ENCODE results near the gene DBNL.

DBNL gene

DNA sequence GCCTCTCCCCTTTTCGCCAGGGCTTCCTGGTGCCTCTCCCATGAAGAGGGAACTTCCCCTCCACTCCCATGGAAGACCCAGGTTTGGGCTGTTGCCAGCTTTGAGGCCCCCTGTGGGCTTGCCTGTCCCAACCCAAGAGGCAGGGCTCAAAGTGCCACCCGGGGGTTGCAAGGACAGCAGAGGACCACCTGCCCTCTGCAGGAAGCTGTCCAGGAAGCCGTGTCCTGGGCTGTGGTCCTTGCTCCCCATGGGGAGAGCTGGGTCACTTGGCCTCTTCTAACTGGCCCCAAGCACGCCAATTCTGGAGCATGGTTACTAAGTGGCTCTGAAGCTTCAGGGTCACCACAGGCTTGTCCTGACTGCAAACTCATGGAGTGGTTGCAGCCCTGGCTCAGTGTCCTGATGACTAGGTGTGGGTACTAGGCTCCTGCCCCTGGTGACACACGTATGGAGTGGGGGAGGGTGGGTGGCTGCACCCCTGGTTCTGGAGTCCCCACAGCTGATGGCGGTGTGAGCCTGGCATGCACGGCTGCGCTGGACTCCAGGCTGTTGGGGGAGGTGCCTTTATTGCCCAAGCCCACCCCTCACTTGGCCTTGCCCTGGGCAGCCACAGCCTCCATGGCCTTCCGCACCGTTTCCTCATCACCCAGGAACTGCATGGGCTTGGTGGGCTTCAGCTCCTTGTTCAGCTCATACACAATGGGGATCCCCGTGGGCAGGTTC, 17.8 kb downstream of the DBNL start:
- DNase-seq, result no peak

DNA sequence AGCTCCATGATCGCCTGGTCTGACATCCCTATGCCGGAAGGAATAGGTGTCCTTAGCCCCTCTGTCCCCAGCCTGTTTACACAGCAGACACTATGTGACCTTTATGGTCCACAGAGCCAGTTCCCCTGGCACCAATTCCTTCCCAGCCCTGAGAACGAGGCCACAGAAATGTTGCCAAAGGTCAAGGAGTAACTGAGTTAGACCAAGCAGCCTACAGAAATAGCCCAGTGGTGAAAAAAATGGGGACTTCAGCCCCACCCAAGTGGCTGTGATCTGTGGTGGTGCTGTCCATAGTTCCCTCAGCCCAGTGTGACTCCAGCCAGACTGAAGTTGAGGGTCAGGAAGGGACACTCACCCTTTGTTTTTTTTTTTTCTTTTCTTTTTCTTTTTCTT, 18.4 kb downstream of the DBNL start:
- no peak for DNase-seq

DNA sequence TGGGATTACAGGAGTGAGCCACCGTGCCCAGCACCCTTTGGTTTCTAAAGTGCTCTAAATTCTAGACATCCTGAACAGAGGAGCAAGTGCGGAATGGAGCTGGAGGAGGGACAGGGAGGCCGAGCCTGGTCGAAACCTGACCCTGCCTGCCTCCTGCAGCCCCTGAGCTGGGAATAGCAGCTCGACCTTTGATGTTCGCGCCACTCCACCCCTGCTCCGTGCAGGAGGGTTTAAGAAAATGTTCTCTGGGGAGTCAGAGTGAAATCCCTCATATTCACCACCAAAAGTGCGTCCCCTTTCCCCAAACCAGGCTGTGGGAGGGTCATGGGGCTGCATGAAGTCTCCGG, 19.0 kb downstream of the DBNL start:
- DNase-seq, result no peak

DNA sequence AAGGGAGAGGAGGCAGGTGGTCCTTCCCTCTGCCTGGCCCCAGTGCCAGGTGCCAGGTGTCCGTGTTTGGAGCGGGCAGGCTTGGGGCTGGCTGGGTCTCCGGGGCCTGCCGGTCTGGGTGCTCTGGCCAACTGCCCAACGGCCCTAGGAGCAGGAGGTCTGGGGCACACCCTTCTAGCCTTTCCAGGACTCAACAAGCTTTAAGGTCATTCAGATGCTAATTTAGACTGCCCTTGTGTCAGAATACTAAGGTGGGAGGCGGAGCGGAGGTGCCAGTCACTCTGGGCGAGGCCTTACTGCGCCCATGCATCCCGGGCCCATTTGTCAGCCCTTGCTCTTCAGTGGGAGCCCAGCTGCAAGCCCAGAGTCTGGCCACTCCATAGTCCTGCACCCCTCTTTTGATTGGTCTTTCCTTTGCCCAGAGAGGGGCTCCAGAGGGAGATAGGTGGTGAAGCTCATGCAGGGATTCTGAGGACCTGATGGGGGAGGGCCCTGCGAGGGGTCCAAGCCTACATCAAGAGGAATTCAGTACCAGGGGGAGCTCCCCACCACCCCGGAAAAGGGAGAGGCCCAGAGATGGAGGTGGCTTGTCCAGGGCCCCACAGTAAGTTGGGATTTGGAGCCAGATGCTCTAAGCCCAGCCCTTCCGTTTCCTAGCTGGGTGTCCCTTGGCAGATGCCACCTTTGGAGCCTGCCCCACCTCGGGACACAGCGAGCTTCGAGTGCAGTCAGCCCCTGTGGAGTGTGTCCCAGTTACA, 19.6 kb downstream of the DBNL start:
- no peak for DNase-seq

DNA sequence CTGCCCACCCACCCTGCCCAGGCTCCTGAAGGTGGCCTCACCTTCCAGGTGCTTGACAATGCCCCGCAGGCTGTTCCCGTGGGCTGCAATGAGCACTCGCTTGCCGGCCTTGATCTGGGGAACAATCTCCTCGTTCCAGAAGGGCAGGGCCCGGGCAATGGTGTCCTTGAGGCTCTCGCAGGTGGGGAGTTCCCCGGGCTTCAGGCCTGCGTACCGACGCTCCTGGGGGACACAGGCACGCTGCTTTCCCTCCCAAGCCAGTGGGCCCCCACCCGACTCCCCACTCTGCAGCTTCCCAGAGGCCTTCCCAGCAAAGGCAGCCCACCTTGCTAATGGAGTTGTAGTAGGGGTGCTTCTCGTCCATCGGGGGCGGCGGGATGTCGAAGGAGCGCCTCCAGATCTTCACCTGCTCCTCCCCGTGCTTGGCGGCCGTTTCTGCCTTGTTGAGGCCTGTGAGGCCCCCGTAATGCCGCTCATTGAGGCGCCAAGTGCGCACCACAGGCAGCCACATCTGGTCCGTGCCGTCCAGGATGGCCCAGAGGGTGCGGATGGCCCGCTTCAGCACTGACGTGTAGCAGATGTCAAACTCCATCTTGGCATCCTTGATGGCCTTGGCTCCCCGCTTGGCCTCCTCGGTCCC, 20.4 kb downstream of the DBNL start:
- DNase-seq, result no peak

DNA sequence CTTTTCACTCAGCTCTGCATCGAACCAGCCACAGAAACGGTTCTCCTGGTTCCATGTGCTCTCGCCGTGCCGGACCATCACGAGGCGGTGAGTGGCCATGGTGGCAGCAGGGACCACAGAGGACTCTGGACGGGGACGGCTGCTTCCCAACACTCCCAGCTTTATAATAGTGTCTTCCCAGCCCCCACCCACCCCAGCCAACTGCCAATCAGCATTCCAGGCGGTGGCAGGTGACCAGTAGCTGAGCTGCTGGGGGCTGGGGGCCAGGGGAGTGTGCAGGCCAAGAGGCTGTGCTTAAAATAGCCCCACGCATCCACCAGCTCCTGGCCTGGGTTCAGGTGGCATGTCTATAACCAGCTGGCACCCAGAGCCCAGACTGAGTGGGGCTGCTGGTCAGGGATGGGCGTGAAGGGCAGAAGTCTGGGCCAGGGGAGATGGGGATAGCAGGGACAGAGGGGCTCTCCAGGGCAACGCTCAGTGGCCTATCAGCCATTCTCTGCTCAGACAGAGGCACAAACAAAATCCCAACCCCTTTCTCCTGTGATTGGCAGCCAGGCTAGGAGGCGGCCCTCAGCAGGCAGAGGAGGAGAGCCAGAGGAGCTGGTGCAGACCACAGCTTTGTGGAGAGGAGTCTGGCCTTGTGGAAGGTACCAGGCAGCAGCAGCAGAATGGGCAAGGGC, 21.1 kb downstream of the DBNL start, which contains the start of gene PGAM2:
Gene PGAM2 (minus strand): TSS at position 137 of the 680 bp plus-strand sequence. CDS start 38 bp downstream, at position 99.
- DNase-seq, result no peak

DNA sequence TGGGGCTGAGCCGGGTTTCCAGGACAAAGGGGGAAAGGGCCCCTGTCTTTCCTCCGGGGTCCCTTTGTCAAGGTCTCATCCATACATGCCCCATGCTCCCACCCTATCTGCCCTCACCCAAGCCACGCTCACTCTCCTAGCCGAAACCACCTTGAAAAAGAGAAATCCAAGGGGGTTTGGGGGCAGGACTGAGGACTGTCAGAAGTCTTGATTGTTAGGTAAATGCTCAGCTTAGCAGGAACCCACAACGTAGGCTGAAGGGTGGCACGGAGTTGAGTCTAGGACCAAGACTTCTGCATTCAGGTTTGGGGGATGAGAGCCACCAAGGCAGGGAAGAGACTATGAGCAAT, 21.6 kb downstream of the DBNL start:
- no peak for DNase-seq

DNA sequence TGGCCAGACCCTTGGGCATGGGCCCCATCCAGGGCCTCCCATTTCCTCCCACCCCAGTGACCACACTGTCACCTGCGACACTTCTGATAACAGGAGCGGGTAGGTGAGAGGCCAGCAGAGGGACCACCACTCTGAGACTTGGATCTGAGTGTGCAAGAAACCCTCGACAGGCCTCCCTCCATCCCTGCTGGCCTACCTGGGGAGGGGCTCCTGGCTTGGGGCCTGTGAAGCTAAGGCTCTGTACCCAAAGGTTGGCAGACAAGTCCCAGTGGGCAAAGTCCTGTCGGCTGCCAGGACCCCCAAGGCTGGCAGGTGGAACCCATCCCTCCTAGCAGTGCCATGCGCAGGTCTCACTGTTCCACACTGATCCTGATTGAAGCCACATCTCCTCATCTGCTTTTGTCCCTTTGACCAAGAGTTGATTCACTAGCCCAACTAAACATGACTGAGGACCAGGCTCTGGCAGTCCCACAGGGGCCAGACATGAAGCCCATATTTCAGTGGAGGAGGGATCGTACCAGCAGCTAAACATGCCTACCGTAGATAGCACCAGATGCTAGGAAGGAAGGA, 22.1 kb downstream of the DBNL start:
- no peak for DNase-seq

DNA sequence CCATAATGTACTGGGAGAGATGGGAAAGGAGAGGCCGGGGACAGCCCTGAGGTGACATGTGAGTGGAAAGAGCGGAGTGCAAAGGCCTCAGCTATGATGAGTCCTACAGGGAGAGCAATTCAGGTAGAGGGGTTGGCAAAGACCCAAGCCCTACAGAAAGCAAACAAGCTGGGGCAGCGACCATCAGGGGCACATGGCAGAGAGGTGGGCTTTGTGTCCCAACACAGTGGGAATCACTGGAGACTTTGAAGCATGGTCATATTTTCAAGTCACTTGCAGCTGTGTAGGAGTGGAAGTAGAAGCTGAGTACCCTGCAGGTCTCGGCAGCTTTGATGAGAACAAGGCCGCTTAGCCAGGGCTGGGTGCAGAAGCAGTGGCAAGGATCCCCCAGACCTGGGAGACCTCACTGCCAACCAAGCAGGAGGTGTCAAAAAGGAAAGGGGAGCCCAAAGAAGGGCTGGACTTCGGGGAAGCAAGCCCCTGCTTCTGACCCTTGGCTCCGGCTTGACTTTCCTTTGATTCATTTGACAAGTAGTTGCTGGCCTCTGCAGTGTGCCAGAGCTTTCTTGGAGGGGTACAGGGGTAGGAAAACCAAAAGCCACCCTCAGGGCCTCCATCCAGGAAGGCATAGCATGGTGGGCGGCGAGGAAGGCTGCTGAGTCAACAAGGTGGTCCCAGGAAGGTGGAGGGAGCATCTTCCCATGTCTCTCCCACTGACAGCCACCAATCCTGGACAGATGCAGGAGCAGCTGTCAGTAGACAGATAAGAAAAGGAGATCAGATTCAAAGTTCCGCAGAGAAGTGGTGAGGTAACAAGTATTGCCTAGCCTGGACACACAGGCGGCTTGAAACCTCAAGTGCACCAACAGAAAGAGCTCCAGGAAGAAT, 22.8 kb downstream of the DBNL start:
- no peak for DNase-seq

DNA sequence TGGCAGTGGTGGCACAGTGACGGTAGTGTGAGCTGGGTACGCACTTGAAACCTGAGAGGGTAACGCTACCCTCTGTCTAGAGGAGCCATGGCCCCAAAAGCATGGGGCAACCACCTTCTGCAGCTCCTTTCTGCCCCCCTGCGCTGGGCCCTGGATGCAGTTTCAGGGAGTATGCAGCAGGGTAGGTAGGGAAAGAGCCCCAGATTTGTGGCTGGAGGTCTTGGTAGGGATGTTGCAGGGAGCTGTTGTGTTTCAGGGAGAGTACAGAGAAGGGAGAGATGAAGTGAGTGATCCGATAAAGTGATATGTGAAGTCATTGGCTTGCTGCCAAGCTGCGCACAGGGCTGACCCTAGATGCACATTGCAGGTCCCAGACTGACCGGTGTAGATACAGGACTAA, 23.6 kb downstream of the DBNL start:
- no peak for DNase-seq

DNA sequence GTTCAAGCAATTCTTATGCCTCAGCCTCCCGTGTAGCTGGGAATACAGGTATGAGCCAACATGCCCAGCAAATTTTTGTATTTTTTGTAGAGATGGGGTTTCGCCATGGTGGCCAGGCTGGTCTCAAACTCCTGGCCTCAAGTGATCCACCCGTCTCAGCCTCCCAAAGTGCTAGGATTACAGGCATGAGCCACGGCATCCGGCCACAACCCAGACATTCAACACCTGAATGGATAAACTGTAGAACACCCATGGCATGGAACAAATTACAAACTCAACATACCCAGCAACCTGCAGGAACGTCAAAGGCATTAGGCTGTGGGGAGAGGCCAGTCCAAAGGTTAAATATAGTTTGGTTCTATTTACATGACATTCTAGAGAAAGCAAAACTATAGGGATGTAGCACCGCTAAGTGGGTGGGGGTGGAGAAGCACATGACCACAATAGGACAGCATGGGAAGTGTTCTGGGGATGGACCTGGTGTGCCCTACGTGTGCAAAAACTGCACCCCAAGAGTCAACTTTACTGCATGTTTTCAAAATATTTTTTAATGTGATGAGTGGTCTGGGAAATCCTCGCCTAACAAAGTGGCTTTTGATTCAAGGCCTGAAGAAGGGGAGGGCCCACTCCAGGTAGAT, 27.3 kb downstream of the DBNL start:
- DNase-seq, result no peak

DNA sequence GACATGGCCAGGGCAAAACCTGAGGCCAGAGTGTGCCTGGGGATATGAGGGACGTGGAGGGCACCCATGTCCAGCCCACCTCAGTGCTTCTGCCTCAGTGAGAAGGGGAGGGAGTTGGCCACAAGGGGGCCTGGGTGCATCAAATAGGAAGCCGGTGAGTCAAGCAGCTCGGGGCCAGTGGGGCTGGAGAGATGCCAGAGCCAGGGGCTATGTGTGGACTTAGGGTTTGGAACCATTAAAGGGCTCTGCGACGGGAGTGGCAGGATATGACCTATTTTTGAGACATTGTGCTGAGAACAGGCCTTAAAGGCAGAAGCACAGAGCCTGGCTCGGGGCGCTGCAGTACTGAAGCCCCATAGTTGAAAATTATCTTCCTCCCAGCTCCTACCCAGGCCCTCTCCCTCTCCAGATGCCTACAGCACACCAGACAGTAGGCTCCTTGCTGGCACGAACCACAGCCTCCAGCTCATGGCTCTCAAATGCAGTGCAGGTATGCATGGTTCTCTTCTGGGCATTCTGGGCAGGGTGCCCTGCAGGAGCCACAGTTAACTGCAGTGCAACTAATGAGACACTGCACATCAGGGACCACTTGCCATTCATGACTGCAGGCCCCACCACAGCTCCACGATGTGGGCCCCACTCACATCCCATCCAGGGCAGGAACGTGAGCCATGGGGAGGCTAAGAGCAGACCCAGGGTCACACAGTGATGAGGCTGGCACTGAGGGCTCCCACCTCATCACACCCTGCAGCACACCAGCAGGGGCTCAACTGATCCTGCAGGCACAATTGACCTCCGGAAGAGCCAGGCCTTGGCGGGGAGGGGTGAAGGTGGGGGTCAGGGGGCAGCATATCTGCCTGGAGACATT, 28.1 kb downstream of the DBNL start:
- DNase-seq, result peak; percentile 80

DNA sequence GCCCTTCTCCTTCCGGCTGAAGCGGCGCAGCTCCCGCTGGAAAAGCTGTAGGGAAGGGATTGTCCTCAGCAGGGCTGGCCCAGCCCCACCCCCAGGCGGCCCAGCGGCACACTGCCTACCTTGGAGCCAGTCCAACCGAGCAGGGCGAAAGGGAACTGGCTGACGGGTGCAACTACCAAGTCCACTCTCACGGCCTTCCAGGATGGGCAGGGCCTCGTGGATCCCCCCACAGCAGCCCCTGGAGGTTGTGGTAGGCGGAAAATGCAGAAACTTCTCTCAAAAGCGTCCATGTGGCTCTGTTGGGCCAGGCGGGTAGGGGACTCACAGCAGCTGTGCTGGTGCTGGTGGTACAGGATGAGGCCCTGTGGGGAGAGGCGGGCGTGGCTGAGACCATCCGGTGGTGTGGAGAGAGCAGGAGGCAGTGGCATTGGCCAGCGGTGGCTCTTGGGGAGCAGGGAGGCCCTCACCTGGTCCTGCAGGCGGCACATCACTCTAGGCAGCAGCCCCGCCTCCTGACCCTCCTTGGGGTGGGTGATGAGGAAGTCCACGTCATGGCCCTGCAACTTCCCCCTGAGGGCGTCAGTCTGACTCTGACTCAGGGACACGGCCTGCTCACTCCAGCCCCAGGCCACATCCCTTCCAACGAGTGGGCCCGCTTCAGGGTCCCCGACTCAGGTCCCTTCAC, 29.3 kb downstream of the DBNL start:
- peak; percentile 55 for DNase-seq

DNA sequence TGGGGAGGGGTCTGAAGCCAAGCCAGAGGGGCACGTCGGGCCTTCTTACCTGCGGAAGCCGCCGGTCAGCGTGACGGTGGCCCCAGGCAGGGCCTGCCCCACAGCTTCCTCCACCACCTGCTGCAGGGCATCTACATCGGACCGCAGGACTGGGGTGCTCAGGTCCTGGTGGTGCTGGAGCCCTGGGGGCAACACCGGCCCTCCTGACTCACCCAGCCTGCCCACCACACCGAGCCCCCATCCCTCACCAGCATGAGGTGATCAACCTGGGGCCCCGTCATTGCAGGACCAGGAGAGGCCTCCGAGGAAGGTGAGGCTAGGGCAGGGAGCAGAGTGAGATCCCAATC, 29.8 kb downstream of the DBNL start:
- DNase-seq, result no peak

DNA sequence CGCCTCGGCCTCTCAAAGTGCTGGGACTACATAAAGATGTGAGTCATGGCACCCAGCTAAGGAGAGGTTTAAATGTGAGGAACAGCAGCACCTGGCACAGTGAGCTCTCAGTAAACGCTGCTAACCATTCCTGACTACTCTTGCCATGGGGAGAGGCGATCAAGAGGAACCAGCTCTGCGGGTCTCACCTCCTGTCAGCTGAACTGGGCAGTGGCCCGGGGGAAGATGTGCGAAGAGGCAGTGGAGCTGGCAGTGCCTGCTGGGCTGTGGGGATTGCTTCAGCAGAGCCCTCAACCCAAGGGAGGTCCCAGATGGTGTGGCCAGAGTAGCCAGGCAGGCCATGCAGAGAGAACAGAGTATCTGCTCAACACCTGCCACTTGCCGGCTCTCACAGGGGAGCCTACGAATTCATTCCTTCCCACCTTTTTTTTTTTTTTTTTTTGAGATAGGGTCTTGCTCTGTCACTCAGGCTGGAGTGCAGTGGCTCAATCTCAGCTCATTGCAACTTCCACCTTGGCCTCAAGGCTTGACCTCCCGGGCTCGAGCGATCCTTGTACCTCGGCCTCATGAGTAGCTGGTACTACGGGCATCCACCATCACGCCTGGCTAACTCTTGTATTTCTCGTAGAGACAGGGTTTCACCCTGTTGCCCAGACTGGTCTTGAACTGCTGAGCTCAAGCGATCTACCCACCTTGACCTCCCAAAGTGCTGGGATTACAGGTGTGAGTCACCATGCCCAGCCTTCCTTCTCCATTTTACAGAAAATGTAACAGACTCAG, 31.0 kb downstream of the DBNL start:
- no peak for DNase-seq

DNA sequence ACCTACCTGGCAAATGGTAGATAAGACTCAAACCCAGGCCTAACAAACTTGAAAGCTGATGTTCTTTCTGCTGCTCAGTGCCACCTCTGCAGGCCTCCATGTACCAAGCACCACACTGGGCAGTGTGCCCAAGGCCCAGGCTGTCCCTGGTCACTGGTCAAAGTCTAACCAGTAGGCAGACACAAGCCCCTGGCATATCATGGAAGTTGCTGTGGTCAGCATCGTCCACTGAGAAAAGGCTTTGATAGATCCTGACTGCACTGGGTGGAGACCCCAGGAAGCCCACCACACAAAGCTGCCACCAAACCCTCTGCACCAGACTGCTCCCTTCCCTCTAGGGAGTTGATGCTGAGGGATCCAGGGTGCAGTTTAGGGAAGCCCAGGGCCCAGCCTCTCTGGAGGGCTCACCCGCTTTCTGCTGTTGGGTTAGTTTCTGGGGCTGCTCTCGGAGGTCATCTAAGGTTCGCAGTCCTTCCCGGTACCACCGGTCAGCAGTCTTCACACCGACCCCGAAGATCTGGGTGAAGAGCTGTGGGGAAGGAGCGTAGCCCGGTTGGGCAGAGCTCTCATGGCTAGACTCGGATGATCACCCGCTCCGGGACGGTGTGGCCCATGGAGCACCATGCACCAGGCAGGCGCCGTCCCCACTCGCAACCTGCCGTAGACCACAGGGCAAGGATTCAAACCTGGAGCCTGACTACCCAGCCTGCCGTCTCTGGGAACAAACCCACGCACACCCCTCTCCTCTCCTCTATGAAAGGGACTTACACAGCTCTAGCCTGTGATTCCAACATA, 31.8 kb downstream of the DBNL start:
- no peak for DNase-seq

DNA sequence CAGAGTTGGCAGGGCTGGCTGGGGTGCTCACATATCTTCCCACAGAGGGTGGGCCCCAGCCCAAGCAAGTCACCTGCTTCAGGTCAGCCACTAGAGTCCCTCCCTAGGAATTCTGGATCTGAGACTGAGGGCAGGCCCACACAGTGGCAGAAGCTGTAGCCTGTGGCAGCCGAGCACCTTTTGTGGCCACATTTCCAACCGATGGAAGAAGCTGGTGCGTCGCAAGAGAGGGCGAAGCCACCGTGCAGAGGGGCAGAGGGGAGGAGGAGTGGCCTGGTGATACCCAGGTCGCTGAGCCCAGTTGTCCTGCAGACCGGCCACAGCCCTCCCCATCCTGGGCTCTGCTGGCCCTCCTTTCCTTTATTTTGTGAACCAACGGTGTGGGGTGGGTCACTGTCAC, 32.6 kb downstream of the DBNL start:
- DNase-seq, result no peak

DNA sequence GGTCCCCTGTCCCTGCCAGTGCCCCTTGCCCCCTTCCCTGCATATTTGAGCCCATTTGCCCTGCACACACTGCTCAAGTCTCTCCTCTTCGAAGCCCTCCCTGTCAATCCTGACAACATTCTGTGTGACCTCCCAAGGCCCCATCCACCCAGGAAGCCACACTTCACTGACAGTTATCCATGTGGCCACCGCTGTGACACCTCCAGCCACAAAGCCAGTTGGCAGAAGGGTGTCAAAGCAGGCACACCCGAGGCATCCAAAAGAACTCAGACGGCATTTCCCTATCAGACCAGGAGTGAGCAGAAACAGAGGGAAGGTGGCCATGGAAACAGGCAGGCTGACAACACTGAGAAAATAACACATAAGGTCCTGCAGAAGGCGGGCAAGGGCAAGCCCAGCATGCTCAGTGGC, 33.2 kb downstream of the DBNL start:
- no peak for DNase-seq

DNA sequence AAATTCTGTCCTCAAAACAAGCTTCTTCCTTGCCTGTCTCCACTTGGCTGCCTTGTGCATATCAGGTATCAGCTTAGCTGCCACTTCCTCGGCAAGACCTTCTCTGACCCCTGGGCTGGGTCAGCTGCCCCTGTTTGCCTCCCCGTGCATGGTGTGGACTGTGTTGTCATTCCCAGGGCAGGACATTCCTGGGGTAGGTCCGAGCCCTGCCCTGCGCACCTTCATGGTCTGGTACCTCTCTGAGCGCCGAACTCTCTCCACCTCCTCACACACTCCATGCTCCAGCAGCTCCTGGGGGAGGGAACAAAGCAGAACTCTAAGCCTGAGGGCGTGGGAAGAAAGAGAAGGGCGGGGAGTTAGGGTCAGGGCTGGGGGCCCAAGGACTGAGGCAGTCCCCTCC, 34.0 kb downstream of the DBNL start:
- no peak for DNase-seq

All from NCI-H226 (cell line).